ENCODE results near the gene SF3B2. TPM values are rescaled to one million over a fixed set of nuclear protein-coding genes. Genes with fewer than 3 reads are reported as not detected.

The SF3B2 gene
- total and polyA plus RNA-seq, 4 donors, result 50.5 to 67.6 (median 57.2) TPM

GRCh38 chr11:66051371-66051765 is 796 bp upstream of the SF3B2 start (continued):
- no peak for TF ChIP-seq EGR1 (IDR thresholded peaks at IDR 0.05; ENCODE audit: low read depth in 2 of 2)
- TF ChIP-seq HNF4A (conservative IDR thresholded peaks at IDR 0.05), result no peak
- TF ChIP-seq NR2F2 (IDR thresholded peaks at IDR 0.05), result no peak

- peaks cover 0 to 27% (median 14%) of the 10 kb centered on the region in 4 donors for H3K36me3 ChIP-seq (ENCODE audit: control insufficient read depth in 4 of 4, insufficient read depth in 3 of 4, low read depth in 1 of 4, low read length in 3 of 4)
- H3K4me1 ChIP-seq (ENCODE audit: control insufficient read depth in 4 of 4, insufficient read depth in 4 of 4, low read length in 3 of 4), result peaks cover 4 to 41% (median 27%) of the 10 kb centered on the region in 4 donors
- WGBS, result under 1% methylated on average over 17 of the region's 17 CpGs
- peak overlapping the region; percentile 85 to 96 (median 91) for H3K4me3 ChIP-seq (ENCODE audit: low read depth in 1 of 3, low read length in 3 of 3)
- TF ChIP-seq REST (IDR thresholded peaks at IDR 0.05) (peak; percentile 23), SP1 (IDR thresholded peaks at IDR 0.05) (no peak), HNF4A (conservative IDR thresholded peaks at IDR 0.05) (peak in 1 of 2 donors; percentile 90)
- H3K27me3 ChIP-seq (ENCODE audit: control insufficient read depth in 4 of 4, insufficient read depth in 4 of 4, low read length in 3 of 4), result peaks cover 0 to 4% (median 0%) of the 10 kb centered on the region in 4 donors
- DNase-seq (ENCODE audit: low spot score), result no peak
- peak overlapping the region; percentile 57 to 81 for H3K9ac ChIP-seq (ENCODE audit: low read depth in 1 of 2, low read length in 2 of 2)
- no peaks in the 10 kb centered on the region for H3K9me3 ChIP-seq (ENCODE audit: control insufficient read depth in 4 of 4, low read length in 3 of 4)
- peak overlapping the region; percentile 67 to 71 for H3K27ac ChIP-seq (ENCODE audit: low read depth in 1 of 2, low read length in 2 of 2)
Observed at GRCh38 chr11:66052664-66052982, 459 bp downstream of the SF3B2 start.

- Histone ChIP-seq H3K4me1 (ENCODE audit: control insufficient read depth in 4 of 4, insufficient read depth in 4 of 4, low read length in 3 of 4) (peaks cover 4 to 41% (median 27%) of the 10 kb centered on the region in 4 donors), H3K36me3 (ENCODE audit: control insufficient read depth in 4 of 4, insufficient read depth in 3 of 4, low read depth in 1 of 4, low read length in 3 of 4) (peaks cover 11 to 49% (median 36%) of the 10 kb centered on the region in 4 donors), H3K9ac (ENCODE audit: low read depth in 1 of 2, low read length in 2 of 2) (no peak overlapping the region), H3K9me3 (ENCODE audit: control insufficient read depth in 4 of 4, low read length in 3 of 4) (no peaks in the 10 kb centered on the region), H3K27ac (ENCODE audit: low read depth in 1 of 2, low read length in 2 of 2) (no peak overlapping the region), H3K27me3 (ENCODE audit: control insufficient read depth in 4 of 4, insufficient read depth in 4 of 4, low read length in 3 of 4) (no peaks in the 10 kb centered on the region), H3K4me3 (ENCODE audit: low read depth in 1 of 3, low read length in 3 of 3) (no peak overlapping the region)
- WGBS, result 88% methylated on average over 7 of the region's 7 CpGs
- DNase-seq (ENCODE audit: low spot score), result no peak
- TF ChIP-seq CTCF (IDR thresholded peaks at IDR 0.05; ENCODE audit: low read depth, low read length, missing input control), result no peak
- TF ChIP-seq ATF3 (IDR thresholded peaks at IDR 0.05), result no peak
- TF ChIP-seq ZBTB33 (IDR thresholded peaks at IDR 0.05), result no peak
- TF ChIP-seq REST (IDR thresholded peaks at IDR 0.05), result no peak
- TF ChIP-seq YY1 (IDR thresholded peaks at IDR 0.05), result no peak
- no peak for TF ChIP-seq RXRA (IDR thresholded peaks at IDR 0.05)
- no peak for TF ChIP-seq EGR1 (IDR thresholded peaks at IDR 0.05; ENCODE audit: low read depth in 2 of 2)
- no peak for TF ChIP-seq TAF1 (conservative IDR thresholded peaks at IDR 0.05)
- no peak for TF ChIP-seq FOXA2 (IDR thresholded peaks at IDR 0.05)
Observed at GRCh38 chr11:66055021-66055420, 2.9 kb downstream of the SF3B2 start.

Data from liver (tissue), 9 donors.